Keratinocyte (primary cell): ENCODE data around the gene GFPT2. TPM values are rescaled to one million over a fixed set of nuclear protein-coding genes. Genes with fewer than 3 reads are reported as not detected.

Experiments
- DNase-seq: peaks from one replicate; pipeline ENCODE4 v3.0.0-alpha.2; 2011; ENCODE audit warnings: low read depth, missing footprints, low spot score
- FAIRE-seq: peaks from 2 replicates; lab custom pipeline; 2011; peaks lifted over from hg19 to GRCh38; lab: Jason Lieb, UNC
- H2AFZ ChIP-seq: 2 replicates; pipeline ENCODE4 v1.6.0; 2012; ENCODE audit warnings: low read length, control low read depth, inconsistent platforms; ENCODE audit not compliant: control insufficient read depth
- H3K27ac ChIP-seq: 2 replicates; pipeline ENCODE4 v1.5.1; 2011; ENCODE audit warnings: low read length; ENCODE audit not compliant: control insufficient read depth, insufficient read depth
- H3K27me3 ChIP-seq: 3 replicates; pipeline ENCODE4 v1.6.0; 2011; ENCODE audit warnings: low read length; ENCODE audit not compliant: control insufficient read depth, insufficient read depth; ENCODE audit errors: extremely low read depth
- H3K36me3 ChIP-seq, 2 experiments: 2 replicates in 1 of 2; 3 replicates in 1 of 2; pipeline ENCODE4 v1.5.1; 2011; ENCODE audit warnings: low read length in 2 of 2, mild to moderate bottlenecking in 1 of 2; ENCODE audit not compliant: control insufficient read depth in 2 of 2, insufficient read depth in 2 of 2; ENCODE audit errors: extremely low read depth in 1 of 2
- H3K4me1 ChIP-seq: 3 replicates; pipeline ENCODE4 v1.5.1; 2011; ENCODE audit warnings: low read length; ENCODE audit not compliant: control insufficient read depth, insufficient read depth; ENCODE audit errors: extremely low read depth
- H3K4me2 ChIP-seq: 3 replicates; pipeline ENCODE4 v1.6.0; 2011; ENCODE audit warnings: low read depth, low read length; ENCODE audit not compliant: control insufficient read depth, insufficient read depth; ENCODE audit errors: extremely low read depth
- H3K4me3 ChIP-seq, 3 experiments: fragments of 200-600 bp in 1 of 3; sonication (generic) in 1 of 3; 2 replicates in 2 of 3; 3 replicates in 1 of 3; pipeline ENCODE4 v1.5.1; 2011 to 2016; ENCODE audit warnings: low read length in 3 of 3, mild to moderate bottlenecking in 3 of 3, control low read depth in 2 of 3, inconsistent platforms in 1 of 3, low read depth in 1 of 3, mixed read lengths in 1 of 3, mixed run types in 1 of 3, moderate library complexity in 1 of 3; ENCODE audit not compliant: control insufficient read depth in 2 of 3, insufficient read depth in 2 of 3; ENCODE audit errors: extremely low read depth in 1 of 3
- H3K79me2 ChIP-seq: 2 replicates; pipeline ENCODE4 v1.6.0; 2012; ENCODE audit warnings: low read length; ENCODE audit not compliant: control insufficient read depth, insufficient read depth
- H3K9ac ChIP-seq: 3 replicates; pipeline ENCODE4 v1.6.0; 2011; ENCODE audit warnings: low read length; ENCODE audit not compliant: control insufficient read depth, insufficient read depth; ENCODE audit errors: extremely low read depth
- H3K9me1 ChIP-seq: 3 replicates; pipeline ENCODE4 v1.6.0; 2011; ENCODE audit warnings: low read length; ENCODE audit not compliant: control insufficient read depth, insufficient read depth; ENCODE audit errors: extremely low read depth
- H3K9me3 ChIP-seq: 2 replicates; pipeline ENCODE4 v1.5.1; 2012; ENCODE audit warnings: low read depth, low read length; ENCODE audit not compliant: control insufficient read depth
- H4K20me1 ChIP-seq: 3 replicates; pipeline ENCODE4 v1.6.0; 2011; ENCODE audit warnings: low read length; ENCODE audit not compliant: control insufficient read depth, insufficient read depth; ENCODE audit errors: extremely low read depth
- EZH2 ChIP-seq: IDR thresholded peaks from one replicate; pipeline ENCODE4 v1.6.1; 2012; ENCODE audit warnings: inconsistent platforms, mild to moderate bottlenecking, low read length, moderate library complexity
- dilution Hi-C: fragments of 300-500 bp; cut with MboI; formaldehyde crosslinking; loops from one replicate; pipeline ENCODE4 v1.7.0; 2020; ENCODE audit warnings: low sequenced_read_pairs; ENCODE audit not compliant: extremely low pct_ligation_motif_present
- polyA plus RNA-seq, 5 experiments: library from polyadenylated mRNA; depleted of rRNA in 3 of 5; stranded (reverse) in 3 of 5; stranded (forward) in 1 of 5; unstranded in 1 of 5; fragments of >200 nt; gene quantifications; 1 replicate in 1 of 5; 2 replicates in 3 of 5; 3 replicates in 1 of 5; pipeline versions ENCODE4 v1.2.1 to v1.2.3, GENCODE V29; 2011 to 2012; ENCODE audit warnings: missing spikeins in 2 of 5, low read depth in 1 of 5, low replicate concordance in 1 of 5
- TF ChIP-seq, protein P1 (sequence below), 3 experiments: IDR thresholded peaks in 1 of 3; conservative IDR thresholded peaks in 1 of 3; optimal IDR thresholded peaks in 1 of 3; 2 replicates in 2 of 3; 3 replicates in 1 of 3; pipeline versions ENCODE3 to v1.5.1; 2011; ENCODE audit warnings: low read length in 3 of 3, mild to moderate bottlenecking in 3 of 3, moderate library complexity in 2 of 3, control low read depth in 1 of 3, inconsistent platforms in 1 of 3; ENCODE audit not compliant: insufficient read depth in 2 of 3; ENCODE audit errors: extremely low read depth in 1 of 3

GFPT2 gene
- polyA plus RNA-seq, 1 donor (not counting 4 experiments of a cell fraction or from before 2014, with no cell fraction given), result not detected

DNA sequence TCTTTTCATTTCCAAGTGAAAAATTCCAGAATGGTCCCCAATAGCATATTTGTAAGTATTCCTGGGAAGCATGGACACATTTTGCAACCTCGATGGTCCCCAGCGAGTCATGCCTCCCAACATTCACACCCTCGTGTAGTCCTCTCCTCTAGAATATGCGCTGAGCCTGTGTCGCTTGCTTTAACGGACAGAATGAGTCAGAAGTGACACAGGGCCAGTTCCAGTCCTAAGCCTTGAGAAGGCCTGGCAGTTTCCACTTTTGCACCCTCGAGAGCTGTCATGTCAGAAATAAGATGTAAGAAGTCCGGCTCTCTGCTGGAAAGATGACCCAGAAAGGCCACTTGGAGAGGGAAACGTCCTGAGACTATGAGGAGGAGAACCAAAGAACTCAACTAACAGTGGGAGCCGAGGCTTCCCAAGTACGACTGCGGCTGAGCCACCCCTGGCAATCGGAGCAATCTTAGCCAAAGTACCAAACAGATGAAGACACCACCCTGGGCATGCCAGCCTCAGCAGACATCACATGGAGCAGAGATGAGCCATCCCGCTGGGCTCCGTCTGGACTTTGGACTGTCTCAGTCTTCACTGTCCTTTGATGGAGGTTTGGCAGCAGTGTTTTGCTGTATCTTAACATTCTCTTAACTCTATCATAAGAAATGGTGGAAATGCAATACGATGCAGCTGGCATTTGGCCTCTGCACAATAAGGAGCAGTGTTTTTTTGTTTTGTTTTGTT lies 42.6 kb upstream of the GFPT2 start:
- Histone ChIP-seq H3K9ac (no peak overlapping the region), H4K20me1 (no peaks in the 10 kb centered on the region), H3K36me3 (no peaks in the 10 kb centered on the region), H2AFZ (no peak overlapping the region), H3K9me1 (no peaks in the 10 kb centered on the region), H3K79me2 (no peaks in the 10 kb centered on the region), H3K4me3 (no peak overlapping the region), H3K27me3 (no peaks in the 10 kb centered on the region), H3K9me3 (peaks cover 3% of the 10 kb centered on the region), H3K4me1 (no peaks in the 10 kb centered on the region), H3K4me2 (no peak overlapping the region), H3K27ac (no peak overlapping the region)
- dilution Hi-C loops, result no loop called here
- no peak for DNase-seq
- no peak for FAIRE-seq
- no peak for TF ChIP-seq EZH2
- TF ChIP-seq, protein P1, sequence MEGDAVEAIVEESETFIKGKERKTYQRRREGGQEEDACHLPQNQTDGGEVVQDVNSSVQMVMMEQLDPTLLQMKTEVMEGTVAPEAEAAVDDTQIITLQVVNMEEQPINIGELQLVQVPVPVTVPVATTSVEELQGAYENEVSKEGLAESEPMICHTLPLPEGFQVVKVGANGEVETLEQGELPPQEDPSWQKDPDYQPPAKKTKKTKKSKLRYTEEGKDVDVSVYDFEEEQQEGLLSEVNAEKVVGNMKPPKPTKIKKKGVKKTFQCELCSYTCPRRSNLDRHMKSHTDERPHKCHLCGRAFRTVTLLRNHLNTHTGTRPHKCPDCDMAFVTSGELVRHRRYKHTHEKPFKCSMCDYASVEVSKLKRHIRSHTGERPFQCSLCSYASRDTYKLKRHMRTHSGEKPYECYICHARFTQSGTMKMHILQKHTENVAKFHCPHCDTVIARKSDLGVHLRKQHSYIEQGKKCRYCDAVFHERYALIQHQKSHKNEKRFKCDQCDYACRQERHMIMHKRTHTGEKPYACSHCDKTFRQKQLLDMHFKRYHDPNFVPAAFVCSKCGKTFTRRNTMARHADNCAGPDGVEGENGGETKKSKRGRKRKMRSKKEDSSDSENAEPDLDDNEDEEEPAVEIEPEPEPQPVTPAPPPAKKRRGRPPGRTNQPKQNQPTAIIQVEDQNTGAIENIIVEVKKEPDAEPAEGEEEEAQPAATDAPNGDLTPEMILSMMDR (optimal IDR thresholded peaks at IDR 0.05 in 1 of 3, IDR thresholded peaks at IDR 0.05 in 1 of 3, conservative IDR thresholded peaks at IDR 0.05 in 1 of 3; ENCODE audit: extremely low read depth in 1 of 3, insufficient read depth in 2 of 3, low read length in 3 of 3), result no peak

DNA sequence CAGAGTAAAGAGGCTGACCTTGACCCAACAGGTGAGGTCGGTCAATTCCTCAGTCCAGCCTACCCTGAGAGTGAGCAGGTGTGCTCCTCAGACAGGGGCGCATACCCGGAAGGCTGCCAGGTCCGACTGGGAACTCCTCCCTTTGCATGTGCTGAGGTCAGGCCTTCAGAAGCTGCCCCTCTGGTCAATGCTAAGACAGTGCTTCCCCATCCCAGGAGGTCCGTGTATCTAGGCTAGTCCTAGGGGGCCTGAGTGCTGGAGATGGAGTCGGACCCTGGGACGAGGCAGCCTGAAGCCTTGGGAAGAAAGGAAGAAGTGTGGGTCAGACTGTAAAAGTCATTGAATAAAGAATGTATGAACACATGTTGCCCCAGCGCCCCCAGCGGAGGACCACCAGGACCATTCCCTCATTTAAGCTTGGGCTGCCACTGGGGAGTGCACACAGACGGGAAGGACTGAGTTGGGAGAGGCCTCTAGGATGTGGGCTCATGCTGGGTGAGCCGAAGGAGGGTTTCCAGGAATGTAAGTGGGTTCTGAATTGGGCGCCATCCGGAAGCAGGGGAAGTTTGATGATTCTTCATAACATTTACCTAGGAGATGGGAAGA lies 41.0 kb upstream of the GFPT2 start:
- dilution Hi-C loops, result no loop called here
- TF ChIP-seq, protein P1 (optimal IDR thresholded peaks at IDR 0.05 in 1 of 3, IDR thresholded peaks at IDR 0.05 in 1 of 3, conservative IDR thresholded peaks at IDR 0.05 in 1 of 3; ENCODE audit: extremely low read depth in 1 of 3, insufficient read depth in 2 of 3, low read length in 3 of 3), result no peak
- no peak for TF ChIP-seq EZH2
- no peaks in the 10 kb centered on the region for H3K79me2 ChIP-seq
- no peak overlapping the region for H2AFZ ChIP-seq
- H3K9ac ChIP-seq, result no peak overlapping the region
- H3K9me3 ChIP-seq, result peaks cover 2% of the 10 kb centered on the region
- DNase-seq (no peak), FAIRE-seq (no peak)
- no peak overlapping the region for H3K4me2 ChIP-seq
- no peaks in the 10 kb centered on the region for H4K20me1 ChIP-seq
- no peaks in the 10 kb centered on the region for H3K27me3 ChIP-seq
- no peaks in the 10 kb centered on the region for H3K36me3 ChIP-seq
- H3K4me1 ChIP-seq, result no peaks in the 10 kb centered on the region
- no peaks in the 10 kb centered on the region for H3K9me1 ChIP-seq
- H3K4me3 ChIP-seq, result no peak overlapping the region
- no peak overlapping the region for H3K27ac ChIP-seq
